Body of pancreas (tissue), 4 donors: ENCODE measurements around the gene NUDT19.

Experiments used
- CTCF ChIP-seq, 7 experiments: fragments of 450-650 bp in 4 of 7; fragments of 200-600 bp in 3 of 7; sonication (generic) in 3 of 7; IDR thresholded peaks; one replicate each; pipeline ENCODE4 v1.5.1; 2016 to 2019; ENCODE audit warnings: antibody characterized with exemption in 7 of 7
- POLR2A ChIP-seq, 3 donors: fragments of 450-650 bp; IDR thresholded peaks; one replicate each; pipeline ENCODE4 v1.6.1; 2016; ENCODE audit warnings: antibody characterized with exemption in 3 of 3, mild to moderate bottlenecking in 2 of 3

GRCh38 chr19:32673573-32673972, 18.0 kb upstream of the NUDT19 start:
- TF ChIP-seq CTCF (IDR thresholded peaks at IDR 0.05), result no peak
- TF ChIP-seq POLR2A (IDR thresholded peaks at IDR 0.05), result no peak
